ENCODE results near the gene CELSR3. TPM values are rescaled to one million over a fixed set of nuclear protein-coding genes. Genes with fewer than 3 reads are reported as not detected.

CELSR3 gene
- total and polyA plus RNA-seq, 2 of the 4 experiments (the other 2 are of a cell fraction) = 0.18 to 0.63 TPM

DNA sequence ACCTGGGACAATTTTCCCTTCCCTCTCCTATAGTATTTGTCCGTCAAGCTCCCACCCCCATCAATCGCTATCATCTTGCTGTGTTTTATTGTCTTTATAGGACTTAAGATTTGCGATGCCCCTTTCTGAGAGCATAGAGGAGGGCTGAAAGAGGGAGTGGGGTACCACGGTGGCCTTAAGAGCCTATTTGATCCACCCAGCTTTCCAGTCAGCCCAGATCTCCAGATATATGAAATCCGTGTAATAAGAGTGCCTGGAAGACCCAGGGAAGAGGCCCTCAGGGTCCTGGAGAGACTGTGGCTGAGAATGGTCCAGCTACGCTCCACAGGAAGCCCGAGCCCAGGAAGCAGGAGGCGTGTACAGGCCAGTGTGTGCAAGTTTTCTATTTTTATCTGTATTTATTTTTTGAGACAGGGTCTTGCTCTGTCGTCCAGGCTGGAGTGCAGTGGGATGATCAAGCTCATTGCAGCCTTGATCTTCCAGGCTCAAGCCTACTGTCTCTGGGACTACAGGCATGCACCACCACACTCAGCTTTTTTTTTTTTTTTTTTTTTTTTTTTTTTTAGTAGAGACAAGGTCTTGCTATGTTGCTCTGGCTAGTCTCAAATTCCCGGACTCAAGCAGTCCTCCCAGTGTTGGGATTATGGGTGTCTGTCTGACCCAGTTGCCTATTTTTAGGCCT lies 24.0 kb upstream of the CELSR3 start:
- H3K9ac ChIP-seq (ENCODE audit: low read depth, low read length) = no peak overlapping the region
- H2BK120ac ChIP-seq (ENCODE audit: low read depth, low read length) = peak overlapping the region; percentile 53; the same call in 1 of the 2 replicates
- DNase-seq (peak; percentile 10), ATAC-seq (ENCODE audit: low read depth) (no peak)
- BruUV-seq (replicated peaks) = no TSS peak
- no peak overlapping the region for H3K4me3 ChIP-seq (ENCODE audit: insufficient read depth, low read depth, low read length)
- intact Hi-C loops (cut with micrococcal nuclease) (loop anchor here (5.0 kb wide), 1 partner anchor 219 kb away; a partner anchor contains a TSS), in situ Hi-C loops (cut with MboI; ENCODE audit: low sequenced_read_pairs) (no loop called here), dilution Hi-C loops (cut with HindIII; ENCODE audit: low sequenced_read_pairs, unreplicated experiment) (no loop called here)
- H3K4ac ChIP-seq (ENCODE audit: low read depth, low read length) = peak overlapping the region; percentile 66
- ChIA-PET POLR2A (ENCODE audit: unreplicated experiment) (interaction anchor here (0.6 kb wide), 2 partner anchors 23 to 110 kb away, joined by 3 to 5 read pairs; no protein-coding TSS in a partner anchor), CTCF (interaction anchor here (1.0 kb wide), 1 partner anchor 53 kb away, joined by 3 read pairs; no protein-coding TSS in a partner anchor)
- peaks cover 39% of the 10 kb centered on the region for H3K9me1 ChIP-seq (ENCODE audit: insufficient read depth, low read length)
- H3K27ac ChIP-seq (ENCODE audit: insufficient read depth, low read length) = peak overlapping the region; percentile 70; the same call in 1 of the 2 replicates
- H2AK5ac ChIP-seq (ENCODE audit: low read depth, low read length) = peak overlapping the region; percentile 70
- H3K27me3 ChIP-seq (ENCODE audit: control insufficient read depth, insufficient read depth, low read length) = no peaks in the 10 kb centered on the region
- 0 out of 2 replicates have a peak overlapping the region, but pooled peaks have one; percentile 31 for H3K56ac ChIP-seq (ENCODE audit: extremely low read depth, insufficient read depth, low read length)
- peak overlapping the region; percentile 31 for H3K23ac ChIP-seq (ENCODE audit: low read depth, low read length)
- 67% methylated on average over 3 of the region's 10 CpGs; no CpG with 5 or more reads in 1 of the 2 experiments for WGBS, 2 experiments (ENCODE audit: extremely low coverage in 2 of 2, insufficient read length in 1 of 2)
- no peak overlapping the region for H3K4me2 ChIP-seq (ENCODE audit: low read depth, low read length)
- H4K5ac ChIP-seq (ENCODE audit: low read depth, low read length) = no peak overlapping the region
- peaks cover 43% of the 10 kb centered on the region for H3K36me3 ChIP-seq (ENCODE audit: control insufficient read depth, insufficient read depth, low read length)
- peak overlapping the region; percentile 53 for H2BK5ac ChIP-seq (ENCODE audit: low read depth, low read length, poor library complexity, severe bottlenecking)
- H3K79me1 ChIP-seq (ENCODE audit: low read depth in 1 of 2, low read length in 2 of 2) = peaks cover 31 to 82% of the 10 kb centered on the region in 2 experiments
- H4K20me1 ChIP-seq (ENCODE audit: insufficient read depth, low read length) = peaks cover 44% of the 10 kb centered on the region
- peak overlapping the region; percentile 60 for H2AK9ac ChIP-seq (replicated peaks; ENCODE audit: low read depth, low read length, poor library complexity)
- H3K4me1 ChIP-seq (ENCODE audit: control insufficient read depth, insufficient read depth, low read length) = peaks cover 47% of the 10 kb centered on the region
- peak overlapping the region; percentile 47 for H2AFZ ChIP-seq (replicated peaks; ENCODE audit: low read length, poor library complexity)
- H4K8ac ChIP-seq (ENCODE audit: low read depth in 2 of 2, low read length in 2 of 2) = peak overlapping the region in 1 of 2 experiments; percentile 52; a peak in 1 of 4 replicates
- H2BK15ac ChIP-seq (ENCODE audit: low read depth, low read length) = 0 out of 3 replicates have a peak overlapping the region, but pooled peaks have one; percentile 6
- H3K9me3 ChIP-seq (ENCODE audit: control insufficient read depth, insufficient read depth, low read length) = no peaks in the 10 kb centered on the region
- peak overlapping the region; percentile 23 for H2BK20ac ChIP-seq (ENCODE audit: low read depth, low read length)
- H3K14ac ChIP-seq (replicated peaks; ENCODE audit: low read depth, low read length) = 0 out of 2 replicates have a peak overlapping the region, but pooled peaks have one; percentile 29
- H4K91ac ChIP-seq (ENCODE audit: insufficient read depth, low read depth, low read length) = no peak overlapping the region; the same call in 1 of the 2 replicates
- no peak overlapping the region for H3K18ac ChIP-seq (ENCODE audit: low read depth, low read length)
- TF ChIP-seq CHD1 (IDR thresholded peaks at IDR 0.05; ENCODE audit: low read depth, low read length) = no peak
- TF ChIP-seq MXI1 (IDR thresholded peaks at IDR 0.05; ENCODE audit: borderline replicate concordance, low read depth, low read length) = no peak
- TF ChIP-seq, protein P1, sequence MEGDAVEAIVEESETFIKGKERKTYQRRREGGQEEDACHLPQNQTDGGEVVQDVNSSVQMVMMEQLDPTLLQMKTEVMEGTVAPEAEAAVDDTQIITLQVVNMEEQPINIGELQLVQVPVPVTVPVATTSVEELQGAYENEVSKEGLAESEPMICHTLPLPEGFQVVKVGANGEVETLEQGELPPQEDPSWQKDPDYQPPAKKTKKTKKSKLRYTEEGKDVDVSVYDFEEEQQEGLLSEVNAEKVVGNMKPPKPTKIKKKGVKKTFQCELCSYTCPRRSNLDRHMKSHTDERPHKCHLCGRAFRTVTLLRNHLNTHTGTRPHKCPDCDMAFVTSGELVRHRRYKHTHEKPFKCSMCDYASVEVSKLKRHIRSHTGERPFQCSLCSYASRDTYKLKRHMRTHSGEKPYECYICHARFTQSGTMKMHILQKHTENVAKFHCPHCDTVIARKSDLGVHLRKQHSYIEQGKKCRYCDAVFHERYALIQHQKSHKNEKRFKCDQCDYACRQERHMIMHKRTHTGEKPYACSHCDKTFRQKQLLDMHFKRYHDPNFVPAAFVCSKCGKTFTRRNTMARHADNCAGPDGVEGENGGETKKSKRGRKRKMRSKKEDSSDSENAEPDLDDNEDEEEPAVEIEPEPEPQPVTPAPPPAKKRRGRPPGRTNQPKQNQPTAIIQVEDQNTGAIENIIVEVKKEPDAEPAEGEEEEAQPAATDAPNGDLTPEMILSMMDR (conservative IDR thresholded peaks at IDR 0.05; ENCODE audit: low read depth, low read length) = no peak
- no peak for TF ChIP-seq RAD21 (IDR thresholded peaks at IDR 0.05; ENCODE audit: low read length)
- TF ChIP-seq RFX5 (IDR thresholded peaks at IDR 0.05; ENCODE audit: low read depth, low read length) = no peak
- TF ChIP-seq ELK1 (IDR thresholded peaks at IDR 0.05; ENCODE audit: borderline replicate concordance, low read depth, low read length) = no peak
- TF ChIP-seq USF2 (IDR thresholded peaks at IDR 0.05; ENCODE audit: low read depth, low read length) = no peak
- TF ChIP-seq CEBPB (IDR thresholded peaks at IDR 0.05; ENCODE audit: low read depth, low read length) = no peak
- no peak for TF ChIP-seq NFE2L2 (IDR thresholded peaks at IDR 0.05; ENCODE audit: low read depth, low read length)
- TF ChIP-seq MAFK (IDR thresholded peaks at IDR 0.05; ENCODE audit: low read depth, low read length) = no peak
- no peak for TF ChIP-seq SMC3 (IDR thresholded peaks at IDR 0.05; ENCODE audit: low read depth, low read length)
- no peak for TF ChIP-seq POLR2A (IDR thresholded peaks at IDR 0.05; ENCODE audit: low read depth, low read length)
- TF ChIP-seq FOS (IDR thresholded peaks at IDR 0.05; ENCODE audit: low read depth, low read length) = no peak
- no peak for TF ChIP-seq MAZ (IDR thresholded peaks at IDR 0.05; ENCODE audit: borderline replicate concordance, low read depth, low read length)
